DMS153 treated with DMSO at 0.1 percent for 48 hours (cell line): ENCODE results near the gene TMEM231.
"Not testable (repeated sequence)": the region's sequence is repeated elsewhere in the genome, so short reads cannot be mapped to it uniquely, and the experiment has no call there.

Source experiments
- DNase-seq: peaks from one replicate; lab custom pipeline; 2025; ENCODE audit not compliant: unreplicated experiment; lab: John Stamatoyannopoulos, UW

The TMEM231 gene, protein sequence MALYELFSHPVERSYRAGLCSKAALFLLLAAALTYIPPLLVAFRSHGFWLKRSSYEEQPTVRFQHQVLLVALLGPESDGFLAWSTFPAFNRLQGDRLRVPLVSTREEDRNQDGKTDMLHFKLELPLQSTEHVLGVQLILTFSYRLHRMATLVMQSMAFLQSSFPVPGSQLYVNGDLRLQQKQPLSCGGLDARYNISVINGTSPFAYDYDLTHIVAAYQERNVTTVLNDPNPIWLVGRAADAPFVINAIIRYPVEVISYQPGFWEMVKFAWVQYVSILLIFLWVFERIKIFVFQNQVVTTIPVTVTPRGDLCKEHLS

DNA sequence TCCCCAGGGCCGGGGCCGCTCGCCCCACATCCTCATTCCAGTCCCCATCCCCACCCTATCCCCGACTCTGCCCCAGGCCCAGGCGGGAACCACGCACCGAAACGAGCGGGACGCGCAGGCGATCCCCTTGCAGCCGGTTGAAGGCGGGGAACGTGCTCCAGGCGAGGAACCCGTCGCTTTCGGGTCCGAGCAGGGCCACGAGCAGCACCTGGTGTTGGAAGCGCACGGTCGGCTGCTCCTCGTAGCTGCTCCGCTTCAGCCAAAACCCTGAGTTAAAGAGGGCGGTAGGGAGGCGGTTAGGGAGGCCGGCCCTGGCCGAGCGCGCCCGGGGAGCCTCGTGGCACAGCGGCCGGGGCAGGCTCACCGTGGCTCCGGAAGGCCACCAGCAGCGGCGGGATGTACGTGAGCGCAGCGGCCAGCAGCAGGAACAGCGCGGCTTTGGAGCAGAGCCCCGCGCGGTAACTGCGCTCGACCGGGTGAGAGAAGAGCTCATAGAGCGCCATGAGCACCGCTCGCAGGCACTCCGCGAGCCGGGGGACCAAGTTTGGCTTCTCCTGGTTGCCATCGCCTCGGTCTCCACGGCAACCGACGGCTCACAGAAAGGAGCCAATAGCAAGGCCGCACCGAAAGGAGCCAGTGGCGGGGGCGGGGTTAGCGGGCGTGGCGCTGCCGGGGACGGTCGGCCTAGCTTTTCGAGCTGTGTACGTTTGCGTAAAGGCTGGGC, at the start of gene TMEM231:
TSS of gene TMEM231 (minus strand) at position 546 of the 724 bp plus-strand sequence. CDS start at position 503, 43 bp downstream.
- peak; percentile 88 for DNase-seq

DNA sequence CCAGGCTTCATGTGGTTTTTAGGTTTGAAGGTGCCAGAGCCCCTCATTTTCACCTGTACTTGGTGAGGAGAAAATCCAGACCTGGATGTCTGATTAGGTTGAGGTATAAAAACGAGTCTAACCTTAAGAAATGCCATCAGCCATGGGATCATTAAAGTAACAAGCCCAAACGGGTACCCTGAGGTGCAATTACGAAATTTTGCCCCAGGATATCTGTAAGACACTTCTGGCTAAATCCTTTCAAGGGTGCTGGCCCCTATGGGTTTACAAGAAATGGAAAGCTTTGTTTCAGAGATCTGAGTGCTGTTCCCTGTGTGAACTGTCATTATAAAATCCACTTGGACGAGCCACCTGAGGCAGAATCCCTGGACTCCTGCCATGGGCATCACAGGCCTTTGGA, 47.2 kb upstream of the TMEM231 start:
- no peak for DNase-seq

DNA sequence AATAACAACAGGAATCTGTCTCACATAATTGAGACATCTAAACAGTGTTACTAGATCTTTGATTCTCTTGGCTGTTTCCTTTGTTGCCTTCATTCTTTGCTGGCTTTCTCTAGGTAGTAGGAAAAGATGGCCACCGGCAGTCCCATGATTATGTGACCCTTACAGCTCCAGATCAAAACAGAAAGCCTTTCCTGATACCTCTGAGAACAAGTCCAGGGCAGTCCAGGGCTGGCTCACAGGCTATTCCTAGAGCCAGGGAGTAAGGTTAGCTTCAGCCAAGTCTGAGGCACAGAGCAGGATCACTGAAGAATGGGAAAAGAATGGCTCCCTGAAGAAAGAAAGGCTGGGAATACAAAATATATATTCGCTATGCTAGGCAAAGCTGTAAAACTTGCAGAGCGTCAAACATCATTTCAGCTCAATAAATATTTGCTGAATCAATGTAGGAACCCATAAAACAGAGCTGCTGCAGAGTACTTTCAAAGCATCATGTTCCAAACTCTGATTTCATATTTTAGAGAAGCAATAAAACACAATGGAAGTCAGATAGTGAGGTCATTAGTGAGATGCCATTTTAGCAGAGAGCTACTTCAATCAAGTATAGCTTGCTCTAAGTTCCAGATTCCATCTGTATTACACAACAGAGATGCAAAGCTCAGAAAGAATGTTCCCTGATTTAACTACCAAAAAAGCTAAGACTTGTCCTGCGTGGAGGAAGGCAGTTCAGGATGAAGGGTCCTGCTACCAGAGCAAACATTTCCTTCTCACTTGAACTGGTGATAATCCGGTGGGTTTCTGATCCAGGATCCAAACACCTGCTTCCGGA, 43.6 kb upstream of the TMEM231 start:
- DNase-seq = no peak

DNA sequence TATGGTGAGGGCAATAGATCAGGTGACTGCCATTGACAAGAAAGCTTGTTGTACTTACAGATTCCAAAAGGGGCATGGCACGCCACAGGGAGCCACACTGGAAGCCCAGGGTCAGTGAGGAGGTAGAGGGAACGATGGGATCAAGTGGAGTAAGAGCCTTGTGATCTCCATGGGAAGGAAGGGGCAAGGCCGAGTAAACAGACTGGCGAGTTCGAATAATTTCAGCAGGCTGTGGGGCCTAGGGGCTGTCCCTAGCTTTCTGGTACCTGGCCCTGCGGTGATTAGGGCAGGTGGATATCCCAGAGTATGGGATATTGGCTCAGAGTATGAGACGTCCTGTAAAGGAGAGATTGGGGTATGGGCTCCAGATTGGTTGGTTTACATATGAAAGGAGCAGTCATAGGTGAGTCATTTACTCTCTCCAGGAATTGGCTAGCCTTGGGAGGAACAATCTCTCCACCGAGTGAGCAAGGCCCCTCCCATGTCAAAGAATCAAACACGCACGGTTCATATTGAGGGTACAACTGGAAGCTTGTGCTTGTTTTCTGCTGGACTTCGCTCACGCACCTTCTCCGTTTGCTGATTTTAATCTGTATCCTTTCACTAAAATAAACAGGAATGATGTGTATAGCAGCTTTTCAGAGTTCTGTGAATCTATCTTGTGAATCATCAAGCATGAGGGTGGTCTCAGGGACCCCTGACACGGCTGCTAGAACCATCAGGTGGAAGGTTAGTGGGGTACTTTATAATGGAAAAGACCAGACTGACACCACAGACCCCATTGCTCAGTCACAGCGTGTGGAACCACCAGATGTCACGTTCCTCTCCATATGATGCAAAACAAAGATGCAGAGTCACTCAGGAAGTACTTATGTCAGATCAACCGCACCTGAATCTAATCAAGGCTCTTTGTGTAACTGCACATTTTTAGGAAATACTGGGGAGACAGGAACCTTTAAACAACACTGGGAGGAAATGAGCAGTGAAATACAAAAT, 38.1 kb upstream of the TMEM231 start:
- DNase-seq = peak; percentile 68

DNA sequence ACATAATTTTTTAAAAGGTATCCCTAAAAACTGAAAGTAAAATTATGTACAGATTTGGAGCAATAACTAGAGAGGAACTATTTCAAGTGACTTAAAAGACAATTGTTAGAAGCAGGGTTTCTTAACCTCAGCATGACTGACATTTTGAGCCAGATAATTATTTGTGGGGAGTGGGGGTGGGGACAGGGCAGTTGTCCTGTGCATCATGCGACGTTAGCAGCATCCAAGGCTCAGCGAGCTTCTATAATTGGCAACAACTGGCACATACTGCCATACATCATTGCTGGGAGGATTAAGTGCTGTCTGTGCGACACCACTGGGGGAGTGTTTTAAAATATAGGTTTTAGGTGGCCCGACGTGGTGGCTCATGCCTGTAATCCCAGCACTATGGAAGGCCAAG, 37.3 kb upstream of the TMEM231 start:
- DNase-seq = no peak

DNA sequence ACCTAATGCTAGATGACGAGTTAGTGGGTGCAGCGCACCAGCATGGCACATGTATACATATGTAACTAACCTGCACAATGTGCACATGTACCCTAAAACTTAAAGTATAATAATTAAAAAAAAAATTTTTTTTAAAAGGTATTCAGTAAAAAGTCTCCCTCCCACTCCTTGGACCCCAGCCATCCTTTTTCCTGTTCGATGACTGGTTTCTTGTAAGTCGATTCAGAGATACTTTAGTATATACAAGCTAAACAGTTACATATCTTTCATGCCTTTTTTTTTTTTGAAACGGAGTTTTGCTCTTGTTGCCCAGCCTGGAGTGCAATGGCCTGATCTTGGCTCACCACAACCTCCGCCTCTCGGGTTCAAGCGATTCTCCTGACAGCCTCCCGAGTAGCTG, 35.9 kb upstream of the TMEM231 start:
- not testable (repeated sequence) for DNase-seq

DNA sequence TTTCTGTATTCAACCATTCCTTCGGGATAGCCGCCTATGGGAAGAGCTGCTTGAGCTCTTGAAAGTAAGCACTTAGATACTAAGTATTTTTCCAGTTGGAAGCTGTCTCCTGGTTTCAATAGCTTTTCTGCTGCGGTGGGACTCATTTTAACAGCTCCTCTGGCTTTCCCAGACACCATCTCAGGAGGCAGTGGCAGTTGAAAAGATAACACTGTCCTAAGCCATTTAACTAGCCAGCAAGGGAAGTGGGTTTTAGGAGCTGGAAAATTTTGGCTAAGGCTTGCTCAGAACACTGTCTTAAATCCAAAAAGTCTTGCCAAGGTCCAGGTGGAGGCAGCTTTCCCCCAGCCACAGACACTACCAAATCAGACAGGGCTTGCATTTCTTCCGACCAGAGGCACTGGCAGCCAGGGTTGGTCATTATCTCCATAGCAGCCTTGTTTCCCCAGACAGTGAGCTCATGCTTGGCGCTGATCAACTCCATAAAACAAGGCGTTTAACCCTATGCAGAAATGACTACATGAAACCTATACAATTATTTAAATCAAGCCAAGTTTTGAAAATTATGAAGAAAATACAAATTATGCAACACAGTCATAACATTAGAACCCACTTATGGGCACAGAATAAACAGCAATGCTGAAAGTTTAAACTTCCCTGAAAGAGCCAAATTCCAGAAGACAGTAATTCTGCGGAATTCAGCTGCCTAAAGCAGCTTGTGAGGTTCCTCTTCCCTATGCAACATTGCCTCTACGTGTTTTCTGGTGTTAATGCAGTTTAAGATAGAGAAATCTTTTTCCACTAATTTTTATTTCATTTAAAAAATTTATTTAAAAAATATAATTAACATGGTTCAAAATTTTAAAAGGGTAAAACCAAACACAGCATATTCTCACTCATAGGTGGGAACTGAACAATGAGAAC, 35.1 kb upstream of the TMEM231 start:
- DNase-seq = no peak

DNA sequence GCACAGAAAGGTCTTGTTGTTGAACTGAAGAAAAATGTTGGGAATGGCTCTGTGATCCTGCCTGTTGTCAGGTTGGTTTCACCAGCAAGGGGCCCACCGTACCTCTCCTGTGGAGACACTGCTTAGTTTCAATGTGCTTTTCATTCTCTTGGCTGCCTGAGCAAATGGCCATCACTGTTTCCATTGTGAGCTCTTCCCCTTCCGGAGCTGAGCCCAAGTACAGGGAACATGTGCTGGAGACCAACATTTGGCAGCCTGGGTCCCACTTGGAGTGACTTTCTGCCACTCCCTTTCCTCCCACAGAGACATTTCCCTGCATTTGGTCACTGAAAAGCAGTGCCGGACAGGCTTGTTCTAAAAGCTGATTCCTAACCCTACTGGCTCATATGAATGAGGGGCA, 33.3 kb upstream of the TMEM231 start:
- DNase-seq = no peak

DNA sequence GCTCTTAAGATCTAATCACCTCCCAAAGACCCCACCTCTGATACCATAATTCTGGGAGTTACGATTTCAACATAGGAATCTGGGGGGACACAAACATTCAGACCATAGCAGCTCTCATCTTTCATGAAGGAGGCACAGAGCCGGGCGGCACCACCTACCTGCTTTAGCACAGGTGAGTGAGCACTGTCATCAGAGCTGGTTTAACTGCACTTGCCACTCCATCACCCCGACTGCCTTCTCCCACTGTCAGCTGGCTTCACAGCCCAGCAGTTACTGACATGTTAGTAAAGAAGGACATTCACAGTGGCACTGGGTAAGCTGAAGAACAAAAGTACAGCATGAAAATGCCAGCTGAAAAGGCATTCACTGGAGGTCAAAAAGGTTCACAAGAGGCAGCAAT, 32.7 kb upstream of the TMEM231 start:
- no peak for DNase-seq

DNA sequence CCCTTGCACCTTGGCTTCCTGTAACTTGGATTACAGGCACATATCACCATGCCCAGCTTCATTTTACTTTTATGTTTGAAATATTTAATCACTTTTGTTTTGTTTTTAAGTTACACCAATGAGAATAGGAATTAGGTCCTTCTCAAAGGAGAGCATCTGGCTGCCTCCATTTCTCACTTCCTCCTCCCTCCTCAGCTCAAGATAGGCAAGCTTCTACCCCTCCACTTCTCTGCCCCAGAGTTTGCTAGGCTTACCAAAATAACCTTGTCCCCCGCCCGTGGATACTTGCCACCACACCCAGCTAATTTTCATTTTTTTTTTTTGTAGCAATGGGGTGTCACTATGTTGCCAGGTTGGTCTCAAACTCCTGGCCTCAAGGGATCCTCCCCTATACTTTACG, 28.1 kb upstream of the TMEM231 start:
- DNase-seq = no peak

DNA sequence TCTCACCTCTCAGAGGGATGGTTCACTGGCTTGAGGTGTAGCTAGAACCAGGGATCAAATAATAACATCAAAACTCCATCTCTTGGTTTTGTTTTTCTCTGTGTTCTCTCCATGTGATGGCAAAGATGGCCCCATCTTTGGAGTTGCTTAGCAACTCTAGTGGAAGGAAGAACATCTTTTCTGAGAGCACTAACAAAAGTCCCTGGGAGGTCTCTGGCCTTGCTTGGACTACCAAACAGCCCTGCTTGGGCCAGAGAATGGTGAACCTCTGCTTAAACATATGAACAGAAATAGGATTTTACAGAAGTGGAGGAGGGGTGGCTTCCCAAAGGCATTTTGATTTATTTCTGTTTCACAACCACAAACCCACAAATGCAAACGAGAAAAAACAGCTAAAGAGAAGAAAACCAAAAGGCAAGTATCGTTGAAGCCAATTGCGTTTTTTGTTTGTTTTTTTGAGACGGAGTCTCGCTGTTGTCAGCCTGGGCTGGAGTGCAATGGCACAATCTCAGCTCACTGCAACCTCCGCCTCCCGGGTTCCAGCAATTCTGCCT, 23.3 kb upstream of the TMEM231 start:
- DNase-seq = no peak

DNA sequence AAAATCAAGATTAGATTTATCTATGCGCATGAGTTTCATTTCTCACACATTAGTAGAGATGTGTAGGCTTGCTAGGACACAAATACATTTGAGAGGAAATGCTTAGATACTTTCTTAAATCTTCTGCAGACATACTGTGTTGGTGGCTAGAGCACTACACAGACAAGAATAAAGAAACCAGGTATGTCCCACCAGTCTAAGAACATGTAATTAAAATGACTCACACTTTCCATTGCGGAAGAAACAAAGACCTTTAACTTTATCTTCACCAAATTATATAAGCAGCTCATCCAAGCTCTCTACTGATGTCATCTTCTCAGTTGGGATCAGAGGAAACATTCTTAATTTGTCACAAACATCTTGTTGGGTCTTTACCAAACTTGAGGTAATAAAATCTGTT, 22.7 kb upstream of the TMEM231 start:
- no peak for DNase-seq

DNA sequence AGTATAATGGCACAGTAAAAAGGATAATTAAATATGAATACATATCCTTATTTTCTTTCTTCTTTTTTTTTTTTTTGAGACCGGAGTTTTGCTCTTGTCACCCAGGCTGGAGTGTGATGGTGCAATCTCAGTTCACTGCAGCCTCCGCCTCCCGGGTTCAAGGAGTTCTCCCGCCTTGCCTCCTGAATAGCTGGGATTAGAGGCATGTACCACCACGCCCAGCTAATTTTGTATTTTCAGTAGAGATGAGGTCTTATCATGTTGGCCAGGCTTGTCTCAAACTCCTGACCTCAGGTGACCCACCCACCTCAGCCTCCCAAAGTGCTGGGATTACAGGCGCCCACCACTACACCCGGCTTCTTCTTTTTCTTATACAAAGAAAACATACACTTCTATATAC, 22.2 kb upstream of the TMEM231 start:
- DNase-seq = no peak

DNA sequence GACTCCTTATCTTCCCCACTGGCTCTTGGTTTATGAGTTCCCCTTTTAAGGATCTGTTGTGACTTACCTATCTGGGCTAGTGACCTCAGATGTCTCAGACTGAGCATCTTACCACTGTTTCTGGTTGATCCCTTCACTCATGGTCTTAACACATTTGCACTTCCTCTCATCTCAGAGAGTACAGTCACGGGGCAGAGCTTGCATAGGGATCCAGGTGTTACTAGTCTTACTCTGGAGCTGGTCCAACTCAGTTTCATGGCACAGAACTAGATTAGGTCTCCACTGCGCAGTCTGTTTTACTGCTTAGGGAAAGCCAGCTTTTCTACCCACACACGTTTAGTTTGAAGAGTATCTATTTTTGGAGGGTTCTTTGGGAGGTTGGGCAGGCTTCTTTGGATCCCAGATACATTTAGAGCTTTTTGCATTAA, 20.3 kb upstream of the TMEM231 start:
- no peak for DNase-seq

DNA sequence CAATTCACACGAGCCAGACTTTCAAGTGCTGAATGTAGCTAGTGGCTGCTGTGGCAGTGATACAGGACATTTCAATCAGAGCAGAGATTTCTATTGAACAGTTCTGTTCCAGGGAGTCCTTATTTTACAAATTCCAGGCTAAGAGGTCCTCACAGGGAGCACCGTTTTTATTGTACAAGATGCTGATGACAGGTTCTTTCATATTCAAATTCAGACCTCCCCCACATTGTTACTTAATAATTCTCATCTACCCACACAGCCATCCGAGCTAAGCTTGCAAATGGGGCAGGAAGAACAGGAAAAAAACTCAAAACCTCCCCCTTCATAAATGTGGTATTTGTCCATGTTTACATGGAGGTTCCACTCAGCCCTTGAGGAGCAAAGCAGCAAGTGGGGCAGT, 19.9 kb upstream of the TMEM231 start:
- no peak for DNase-seq

DNA sequence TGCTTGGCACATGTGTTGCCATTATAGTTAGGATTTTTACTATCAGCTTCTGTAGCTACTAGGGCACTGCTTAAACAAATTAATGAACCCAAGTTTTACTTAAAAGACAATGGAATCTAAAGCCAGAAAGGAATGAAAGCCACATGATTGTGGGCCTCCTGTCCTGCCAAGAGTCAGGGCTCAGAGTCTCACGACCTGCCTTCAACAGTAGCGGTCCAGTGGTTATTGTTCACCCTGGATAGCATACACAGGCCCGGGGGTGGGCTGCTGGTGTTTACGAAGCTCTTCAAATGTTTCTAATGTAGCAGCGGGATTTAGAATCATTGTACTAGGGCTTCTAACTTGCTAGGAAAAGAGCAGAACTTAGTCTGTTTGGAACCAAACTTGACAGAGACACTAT, 17.9 kb upstream of the TMEM231 start:
- DNase-seq = no peak

DNA sequence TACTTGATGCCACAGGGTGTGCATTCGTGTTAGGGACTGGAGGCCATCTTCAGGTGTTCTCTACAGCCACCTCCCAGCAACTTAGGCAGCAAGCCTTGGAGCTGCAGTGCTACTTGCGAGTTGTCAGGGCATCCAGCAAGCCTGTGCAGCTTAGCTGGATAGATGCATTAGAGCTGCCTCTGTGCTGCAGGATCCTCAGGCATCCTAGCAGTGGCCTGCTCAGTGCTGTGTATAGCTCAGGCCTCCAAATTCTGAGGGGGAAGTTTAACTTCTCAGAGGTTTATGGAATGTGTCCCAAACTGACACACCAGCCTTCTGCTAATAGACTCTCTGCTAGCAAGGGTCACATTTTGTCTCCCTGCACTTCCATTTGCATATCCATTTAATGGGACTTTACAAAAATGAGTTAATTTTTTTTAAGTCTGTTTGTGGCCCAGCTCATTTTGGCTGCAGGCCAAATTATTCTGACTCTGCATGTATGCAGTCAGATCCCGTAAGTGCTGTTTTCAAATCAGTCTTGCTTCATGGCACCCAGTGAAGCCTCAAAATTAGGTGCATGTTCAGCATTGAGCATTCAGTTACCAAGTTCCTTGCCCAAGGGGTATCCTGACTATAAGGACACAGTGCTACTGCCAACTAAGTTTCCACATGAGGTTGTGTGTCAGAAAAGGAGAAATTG, 17.0 kb upstream of the TMEM231 start:
- DNase-seq = no peak

DNA sequence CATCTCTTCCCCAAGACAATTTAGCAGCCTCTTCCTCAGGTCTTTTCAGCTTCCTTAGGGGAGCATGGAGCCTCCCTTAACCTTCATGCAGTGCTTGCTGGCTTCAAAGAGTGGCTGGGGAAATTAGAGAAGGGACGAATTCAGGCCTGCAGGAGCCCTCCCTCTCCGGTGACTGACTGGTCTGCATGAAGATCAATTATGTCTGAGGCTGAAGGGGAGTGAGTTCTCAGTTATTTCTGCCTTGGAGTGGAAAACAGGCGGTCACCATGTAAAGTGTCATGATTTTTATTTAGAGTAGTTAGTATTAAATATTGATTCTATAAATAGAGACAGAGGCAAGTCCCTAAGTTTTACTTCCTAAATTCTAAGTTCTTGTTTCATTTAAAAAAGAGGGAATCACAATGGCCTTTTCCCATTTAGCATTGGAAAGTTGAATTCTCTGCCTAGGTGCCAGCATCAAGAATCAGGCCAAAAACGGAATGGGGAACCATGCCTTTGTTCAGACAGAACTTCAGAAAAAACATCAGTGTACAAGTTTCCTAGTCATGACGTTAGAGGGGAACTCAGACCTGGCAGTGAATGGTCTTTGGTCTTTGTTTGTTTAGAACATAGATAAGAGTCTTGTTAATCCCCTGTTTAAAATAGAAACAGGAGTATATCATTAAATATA, 14.5 kb upstream of the TMEM231 start:
- no peak for DNase-seq
